Mammary epithelial cell (primary cell): ENCODE measurements around the gene SSBP4.
"Not testable (repeated sequence)": the region's sequence is repeated elsewhere in the genome, so short reads cannot be mapped to it uniquely, and the experiment has no call there.

ENCODE experiments used
- EZH2 ChIP-seq: IDR thresholded peaks from 2 replicates; pipeline ENCODE4 v1.6.1; 2012; ENCODE audit warnings: low read length, inconsistent platforms, borderline replicate concordance
- TF ChIP-seq, protein P1 (sequence below), 2 donors: IDR thresholded peaks in 1 of 2; conservative IDR thresholded peaks in 1 of 2; 2 replicates each; pipeline ENCODE4 v1.5.1; 2011 to 2012; ENCODE audit warnings: inconsistent platforms in 2 of 2, low read length in 2 of 2, mild to moderate bottlenecking in 2 of 2, control low read depth in 1 of 2, low read depth in 1 of 2; ENCODE audit not compliant: insufficient read depth in 1 of 2; ENCODE audit errors: extremely low read depth in 1 of 2

DNA sequence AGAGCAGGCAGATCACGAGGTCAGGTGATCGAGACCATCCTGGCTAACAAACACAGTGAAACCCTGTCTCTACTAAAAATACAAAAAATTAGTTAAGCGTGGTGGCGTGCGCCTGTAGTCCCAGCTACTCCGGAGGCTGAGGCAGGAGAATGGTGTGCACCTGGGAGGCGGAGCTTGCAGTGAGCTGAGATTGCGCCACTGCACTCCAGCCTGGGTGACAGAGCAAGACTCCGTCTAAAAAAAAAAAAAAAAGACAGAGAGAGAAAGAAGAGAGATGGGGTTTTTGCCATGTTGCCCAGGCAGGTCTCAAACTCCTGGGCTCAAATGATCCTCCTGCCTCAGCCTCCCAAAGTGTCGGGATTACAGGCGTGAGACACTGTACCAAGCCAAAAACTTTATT is 13.4 kb upstream of the SSBP4 start:
- TF ChIP-seq, protein P1, sequence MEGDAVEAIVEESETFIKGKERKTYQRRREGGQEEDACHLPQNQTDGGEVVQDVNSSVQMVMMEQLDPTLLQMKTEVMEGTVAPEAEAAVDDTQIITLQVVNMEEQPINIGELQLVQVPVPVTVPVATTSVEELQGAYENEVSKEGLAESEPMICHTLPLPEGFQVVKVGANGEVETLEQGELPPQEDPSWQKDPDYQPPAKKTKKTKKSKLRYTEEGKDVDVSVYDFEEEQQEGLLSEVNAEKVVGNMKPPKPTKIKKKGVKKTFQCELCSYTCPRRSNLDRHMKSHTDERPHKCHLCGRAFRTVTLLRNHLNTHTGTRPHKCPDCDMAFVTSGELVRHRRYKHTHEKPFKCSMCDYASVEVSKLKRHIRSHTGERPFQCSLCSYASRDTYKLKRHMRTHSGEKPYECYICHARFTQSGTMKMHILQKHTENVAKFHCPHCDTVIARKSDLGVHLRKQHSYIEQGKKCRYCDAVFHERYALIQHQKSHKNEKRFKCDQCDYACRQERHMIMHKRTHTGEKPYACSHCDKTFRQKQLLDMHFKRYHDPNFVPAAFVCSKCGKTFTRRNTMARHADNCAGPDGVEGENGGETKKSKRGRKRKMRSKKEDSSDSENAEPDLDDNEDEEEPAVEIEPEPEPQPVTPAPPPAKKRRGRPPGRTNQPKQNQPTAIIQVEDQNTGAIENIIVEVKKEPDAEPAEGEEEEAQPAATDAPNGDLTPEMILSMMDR (conservative IDR thresholded peaks at IDR 0.05 in 1 of 2, IDR thresholded peaks at IDR 0.05 in 1 of 2; ENCODE audit: extremely low read depth in 1 of 2, insufficient read depth in 1 of 2, low read depth in 1 of 2, low read length in 2 of 2), result not testable (repeated sequence)
- not testable (repeated sequence) for TF ChIP-seq EZH2
